Peyer's patch (tissue), 4 donors: ENCODE results near the gene AFG1L. TPM values are rescaled to one million over a fixed set of nuclear protein-coding genes. Genes with fewer than 3 reads are reported as not detected.

Experiments
- DNase-seq, 3 donors: peaks; one replicate each; pipeline ENCODE4 v3.0.0-alpha.2; 2017 to 2019
- H3K27ac ChIP-seq, 4 donors: fragments of 200-600 bp; sonication (generic); one replicate each; pipeline ENCODE4 v1.5.1; 2016 to 2019
- H3K27me3 ChIP-seq, 2 donors: fragments of 200-600 bp; sonication (generic); one replicate each; pipeline ENCODE4 v1.5.1; 2019
- H3K36me3 ChIP-seq, 3 donors: fragments of 200-600 bp; sonication (generic); one replicate each; pipeline ENCODE4 v1.5.1; 2016 to 2019
- H3K4me1 ChIP-seq, 4 donors: fragments of 200-600 bp; sonication (generic); one replicate each; pipeline ENCODE4 v1.5.1; 2016 to 2019
- H3K4me3 ChIP-seq, 4 donors: fragments of 200-600 bp; sonication (generic); 1 replicate in 3 of 4; 2 replicates in 1 of 4; pipeline ENCODE4 v1.5.1; 2016 to 2019; ENCODE audit warnings: mild to moderate bottlenecking in 1 of 4
- H3K9me3 ChIP-seq, 4 donors: fragments of 200-600 bp; sonication (generic); one replicate each; pipeline ENCODE4 v1.5.1; 2016 to 2019; ENCODE audit warnings: mild to moderate bottlenecking in 1 of 4
- CTCF ChIP-seq, 6 experiments: fragments of 450-650 bp in 4 of 6; fragments of 200-600 bp in 2 of 6; sonication (generic) in 1 of 6; IDR thresholded peaks; one replicate each; pipeline ENCODE4 v1.5.1; 2017 to 2019; ENCODE audit warnings: antibody characterized with exemption in 6 of 6, mild to moderate bottlenecking in 3 of 6, moderate library complexity in 1 of 6
- POLR2A ChIP-seq, 2 donors: fragments of 450-650 bp; IDR thresholded peaks; one replicate each; pipeline ENCODE4 v1.5.1; 2017; ENCODE audit warnings: antibody characterized with exemption in 2 of 2, mild to moderate bottlenecking in 2 of 2, moderate library complexity in 2 of 2
- total RNA-seq, 4 donors: library from RNA; depleted of rRNA; stranded (reverse); fragments of >200 nt; gene quantifications; one replicate each; pipeline ENCODE4 v1.1.0, GENCODE V29; 2016

Gene AFG1L
- total RNA-seq, 4 donors from 2014 or later: 6.0 to 15.1 (median 8.1) TPM

DNA sequence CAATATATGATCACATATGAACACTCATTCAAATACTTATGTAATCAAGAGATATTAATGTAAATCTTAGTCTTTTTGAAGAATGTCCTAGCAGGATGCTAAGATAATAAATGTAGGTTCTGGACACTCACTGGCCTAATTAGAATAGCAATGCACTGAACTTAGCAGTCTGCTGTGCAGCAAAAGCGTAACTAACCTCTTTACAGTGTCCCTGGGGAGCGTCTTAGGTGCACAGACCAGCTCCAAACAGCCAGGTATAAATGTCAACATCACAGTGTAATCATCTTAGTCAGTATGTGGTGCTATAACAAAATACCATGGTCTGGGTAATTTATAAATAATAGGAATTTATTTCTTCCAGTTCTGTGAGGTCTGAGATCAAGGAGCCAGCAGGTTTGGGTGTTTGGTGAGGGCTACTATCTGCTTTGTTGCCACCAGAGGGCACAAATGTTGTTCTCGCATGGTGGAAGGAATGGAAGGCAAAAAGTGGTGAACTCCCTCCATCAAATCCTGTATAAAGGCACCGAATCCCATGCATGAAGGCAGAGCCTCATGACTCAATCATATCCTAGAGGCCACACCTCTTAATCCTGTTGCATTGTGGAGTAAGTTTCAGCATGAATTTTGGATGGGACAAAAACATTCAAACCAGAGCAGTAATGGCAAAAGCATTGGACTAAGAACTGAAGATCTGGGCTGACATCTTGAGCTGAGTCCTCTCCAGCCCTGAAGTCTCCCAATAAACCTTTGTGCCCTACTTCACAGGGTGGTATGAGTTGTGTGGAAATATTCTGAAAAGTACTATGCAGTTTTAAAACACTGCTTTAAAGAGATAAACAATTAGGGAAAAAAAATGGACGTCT, 224.1 kb downstream of the AFG1L start:
- peaks cover 0 to 6% (median 0%) of the 10 kb centered on the region in 3 donors for H3K36me3 ChIP-seq
- TF ChIP-seq POLR2A (IDR thresholded peaks at IDR 0.05) (no peak), CTCF (IDR thresholded peaks at IDR 0.05) (peak in 3 of 6 experiments; percentile 17 to 33 (median 18))
- DNase-seq: no peak
- no peaks in the 10 kb centered on the region for H3K27me3 ChIP-seq
- H3K4me1 ChIP-seq: no peaks in the 10 kb centered on the region
- no peak overlapping the region for H3K27ac ChIP-seq
- H3K4me3 ChIP-seq: no peak overlapping the region
- H3K9me3 ChIP-seq: no peaks in the 10 kb centered on the region

GRCh38 chr6:108521616-108522107, 226.8 kb downstream of the AFG1L start:
- Histone ChIP-seq H3K27ac (no peak overlapping the region), H3K4me1 (no peaks in the 10 kb centered on the region), H3K4me3 (no peak overlapping the region), H3K36me3 (peaks cover 0 to 6% (median 0%) of the 10 kb centered on the region in 3 donors), H3K9me3 (no peaks in the 10 kb centered on the region), H3K27me3 (no peaks in the 10 kb centered on the region)
- TF ChIP-seq POLR2A (IDR thresholded peaks at IDR 0.05) (no peak), CTCF (IDR thresholded peaks at IDR 0.05) (no peak)
- DNase-seq: no peak

DNA sequence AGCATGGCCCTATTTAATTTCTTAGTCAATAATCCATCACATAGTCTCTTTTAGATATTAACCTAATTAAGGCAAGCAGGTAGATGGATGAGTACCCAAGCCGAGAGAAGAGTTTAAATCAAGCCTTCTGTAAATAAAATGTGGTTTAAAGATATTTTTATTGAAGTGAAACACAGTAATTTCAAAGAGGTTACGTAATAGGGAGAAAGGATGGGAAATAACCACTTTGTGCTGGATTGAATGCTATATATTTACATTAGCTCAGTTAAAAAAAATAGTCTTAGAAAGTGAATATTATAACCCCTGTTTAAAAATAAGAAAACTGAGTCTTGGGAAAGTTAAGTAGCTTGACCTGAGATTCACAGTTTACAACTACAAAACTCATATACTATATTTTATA, 228.8 kb downstream of the AFG1L start:
- no peaks in the 10 kb centered on the region for H3K4me1 ChIP-seq
- DNase-seq: no peak

GRCh38 chr6:108524528-108525248, 229.8 kb downstream of the AFG1L start:
- H3K9me3 ChIP-seq: no peaks in the 10 kb centered on the region
- H3K27ac ChIP-seq: no peak overlapping the region
- H3K36me3 ChIP-seq: peaks cover 0 to 6% (median 0%) of the 10 kb centered on the region in 3 donors
- TF ChIP-seq POLR2A (IDR thresholded peaks at IDR 0.05) (no peak), CTCF (IDR thresholded peaks at IDR 0.05) (no peak)
- H3K4me1 ChIP-seq: no peaks in the 10 kb centered on the region
- H3K27me3 ChIP-seq: no peaks in the 10 kb centered on the region
- H3K4me3 ChIP-seq: no peak overlapping the region
- no peak for DNase-seq

More for the DNA sequence above, 228.8 kb downstream of the AFG1L start:
- Histone ChIP-seq H3K9me3 (no peaks in the 10 kb centered on the region), H3K4me3 (no peak overlapping the region), H3K27me3 (no peaks in the 10 kb centered on the region), H3K27ac (no peak overlapping the region), H3K36me3 (peaks cover 0 to 6% (median 0%) of the 10 kb centered on the region in 3 donors)
- TF ChIP-seq CTCF (IDR thresholded peaks at IDR 0.05): no peak
- no peak for TF ChIP-seq POLR2A (IDR thresholded peaks at IDR 0.05)

DNA sequence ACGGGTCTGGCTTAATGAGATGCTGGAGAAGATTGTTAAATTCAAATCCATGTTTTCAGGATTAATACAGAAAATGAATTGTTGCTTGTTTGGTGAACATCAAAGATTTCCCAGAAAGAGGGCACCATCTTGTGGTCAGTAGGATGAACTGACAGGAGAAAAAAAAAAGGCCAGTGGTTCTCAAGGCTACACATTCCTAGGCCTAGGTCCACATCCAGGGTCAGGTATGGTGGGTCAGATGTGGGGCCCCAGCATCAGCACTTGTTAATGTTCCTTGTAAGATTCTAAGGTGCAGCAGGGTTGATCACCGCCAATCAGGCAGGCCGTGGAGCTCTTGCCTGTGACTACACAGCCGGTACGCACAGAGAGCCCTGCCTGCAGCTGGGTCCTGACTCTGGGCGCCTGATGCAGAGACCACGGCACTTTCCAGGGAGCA, 231.9 kb downstream of the AFG1L start:
- H3K27ac ChIP-seq: no peak overlapping the region
- no peak for DNase-seq

More for the DNA sequence above, 231.9 kb downstream of the AFG1L start:
- H3K36me3 ChIP-seq: peaks cover 0 to 6% (median 0%) of the 10 kb centered on the region in 3 donors
- no peaks in the 10 kb centered on the region for H3K27me3 ChIP-seq
- no peaks in the 10 kb centered on the region for H3K9me3 ChIP-seq
- H3K4me1 ChIP-seq: no peaks in the 10 kb centered on the region
- H3K4me3 ChIP-seq: no peak overlapping the region
- TF ChIP-seq POLR2A (IDR thresholded peaks at IDR 0.05): no peak
- peak; percentile 56 to 83 (median 79) for TF ChIP-seq CTCF (IDR thresholded peaks at IDR 0.05)
